ENCODE data around the gene RSPO3.

DNA sequence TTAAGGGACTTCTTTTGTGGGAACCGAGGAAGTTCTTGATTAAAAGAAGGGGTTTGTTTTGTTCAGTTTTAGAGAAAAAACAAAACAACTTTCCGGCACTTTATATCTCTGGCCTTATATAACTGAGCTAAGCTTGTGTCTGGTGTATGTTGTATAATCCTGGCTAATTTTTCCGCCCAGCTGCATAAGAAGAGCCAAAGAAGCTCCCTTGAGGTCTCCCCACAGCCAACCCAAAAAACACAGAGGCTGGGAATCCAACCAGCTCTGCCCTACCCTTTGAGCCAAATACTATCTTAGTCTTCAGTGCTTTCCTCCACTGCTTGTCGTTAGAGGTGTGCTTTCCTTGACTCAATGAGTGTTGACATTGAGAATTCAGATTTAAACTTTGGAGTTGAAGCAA is 102.7 kb downstream of the RSPO3 start:
- TF ChIP-seq CTCF (IDR thresholded peaks at IDR 0.05) (no peak), ZFX (IDR thresholded peaks at IDR 0.05; ENCODE audit: borderline replicate concordance) (no peak)
